Measurements from ENCODE around the gene GPX2.

The GPX2 gene

GRCh38 chr14:64944041-64944440 is 1.5 kb upstream of the GPX2 start:
- Histone ChIP-seq H3K4me1 (peaks cover 31% of the 10 kb centered on the region), H3K9ac (no peak overlapping the region), H3K27ac (no peak overlapping the region; the same call in 1 of the 2 replicates), H3K4me2 (peak overlapping the region; percentile 31; the same call in 1 of the 2 replicates), H3K4me3 (no peak overlapping the region), H4K20me1 (peaks cover 65% of the 10 kb centered on the region), H3K27me3 (no peaks in the 10 kb centered on the region), H3K9me3 (no peaks in the 10 kb centered on the region), H3K36me3 (peaks cover 98% of the 10 kb centered on the region)
- no peak for TF ChIP-seq Cebpa-rat (IDR thresholded peaks at IDR 0.05)

GRCh38 chr14:64943556-64943955 is 1.0 kb upstream of the GPX2 start:
- Histone ChIP-seq H3K27ac (peak overlapping the region; percentile 31; the same call in 1 of the 2 replicates), H4K20me1 (peaks cover 69% of the 10 kb centered on the region), H3K4me1 (peaks cover 31% of the 10 kb centered on the region), H3K4me3 (no peak overlapping the region), H3K4me2 (peak overlapping the region; percentile 31), H3K27me3 (no peaks in the 10 kb centered on the region), H3K9ac (no peak overlapping the region), H3K36me3 (peaks cover 98% of the 10 kb centered on the region), H3K9me3 (no peaks in the 10 kb centered on the region)
- TF ChIP-seq Cebpa-rat (IDR thresholded peaks at IDR 0.05): no peak

- H3K27ac ChIP-seq: no peak overlapping the region
- no peak overlapping the region for H3K4me2 ChIP-seq
- peaks cover 79% of the 10 kb centered on the region for H4K20me1 ChIP-seq
- H3K9me3 ChIP-seq: no peaks in the 10 kb centered on the region
- peaks cover 92% of the 10 kb centered on the region for H3K36me3 ChIP-seq
- no peak for TF ChIP-seq Cebpa-rat (IDR thresholded peaks at IDR 0.05)
- peaks cover 31% of the 10 kb centered on the region for H3K4me1 ChIP-seq
- no peak overlapping the region for H3K9ac ChIP-seq
- no peak overlapping the region for H3K4me3 ChIP-seq
- no peaks in the 10 kb centered on the region for H3K27me3 ChIP-seq
These were observed 2.1 kb downstream of the GPX2 start for GRCh38 chr14:64940336-64940910.

GRCh38 chr14:64939817-64940190 is 2.7 kb downstream of the GPX2 start:
- H4K20me1 ChIP-seq: peaks cover 78% of the 10 kb centered on the region
- H3K27me3 ChIP-seq: no peaks in the 10 kb centered on the region
- H3K4me1 ChIP-seq: peaks cover 32% of the 10 kb centered on the region
- H3K36me3 ChIP-seq: peaks cover 86% of the 10 kb centered on the region
- H3K9ac ChIP-seq: no peak overlapping the region
- TF ChIP-seq Cebpa-rat (IDR thresholded peaks at IDR 0.05): no peak
- no peak overlapping the region for H3K27ac ChIP-seq
- no peak overlapping the region for H3K4me3 ChIP-seq
- no peak overlapping the region for H3K4me2 ChIP-seq
- no peaks in the 10 kb centered on the region for H3K9me3 ChIP-seq

- no peak overlapping the region for H3K9ac ChIP-seq
- no peak overlapping the region for H3K4me2 ChIP-seq
- H3K27ac ChIP-seq: no peak overlapping the region
- H3K27me3 ChIP-seq: no peaks in the 10 kb centered on the region
- peaks cover 73% of the 10 kb centered on the region for H4K20me1 ChIP-seq
- peaks cover 36% of the 10 kb centered on the region for H3K4me1 ChIP-seq
- no peak overlapping the region for H3K4me3 ChIP-seq
- TF ChIP-seq Cebpa-rat (IDR thresholded peaks at IDR 0.05): no peak
- H3K36me3 ChIP-seq: peaks cover 86% of the 10 kb centered on the region
- H3K9me3 ChIP-seq: no peaks in the 10 kb centered on the region
These were observed 3.4 kb downstream of the GPX2 start for GRCh38 chr14:64938972-64939816.

GRCh38 chr14:64937821-64938193 is 4.7 kb downstream of the GPX2 start:
- no peak for TF ChIP-seq Cebpa-rat (IDR thresholded peaks at IDR 0.05)
- H3K9ac ChIP-seq: no peak overlapping the region
- no peak overlapping the region for H3K4me2 ChIP-seq
- peaks cover 26% of the 10 kb centered on the region for H3K4me1 ChIP-seq
- no peak overlapping the region for H3K27ac ChIP-seq
- no peaks in the 10 kb centered on the region for H3K27me3 ChIP-seq
- H3K36me3 ChIP-seq: peaks cover 88% of the 10 kb centered on the region
- no peak overlapping the region for H3K4me3 ChIP-seq
- H4K20me1 ChIP-seq: peaks cover 62% of the 10 kb centered on the region
- no peaks in the 10 kb centered on the region for H3K9me3 ChIP-seq

GRCh38 chr14:64937171-64937820 is 5.2 kb downstream of the GPX2 start:
- Histone ChIP-seq H4K20me1 (peaks cover 62% of the 10 kb centered on the region), H3K27ac (no peak overlapping the region), H3K4me1 (peaks cover 21% of the 10 kb centered on the region), H3K4me3 (no peak overlapping the region), H3K36me3 (peaks cover 88% of the 10 kb centered on the region), H3K4me2 (no peak overlapping the region), H3K9ac (no peak overlapping the region), H3K9me3 (no peaks in the 10 kb centered on the region), H3K27me3 (no peaks in the 10 kb centered on the region)
- TF ChIP-seq Cebpa-rat (IDR thresholded peaks at IDR 0.05): no peak

GRCh38 chr14:64935508-64935907 is 7.0 kb downstream of the GPX2 start:
- Histone ChIP-seq H3K4me2 (no peak overlapping the region), H3K9me3 (no peaks in the 10 kb centered on the region), H3K9ac (no peak overlapping the region), H3K4me3 (no peak overlapping the region), H3K36me3 (peaks cover 88% of the 10 kb centered on the region), H3K4me1 (peaks cover 21% of the 10 kb centered on the region), H3K27me3 (no peaks in the 10 kb centered on the region), H4K20me1 (peaks cover 69% of the 10 kb centered on the region), H3K27ac (no peak overlapping the region)
- no peak for TF ChIP-seq Cebpa-rat (IDR thresholded peaks at IDR 0.05)

- Histone ChIP-seq H3K9ac (no peak overlapping the region), H4K20me1 (peaks cover 58% of the 10 kb centered on the region), H3K4me2 (no peak overlapping the region), H3K36me3 (peaks cover 87% of the 10 kb centered on the region), H3K9me3 (no peaks in the 10 kb centered on the region), H3K4me3 (no peak overlapping the region), H3K27ac (no peak overlapping the region), H3K4me1 (peaks cover 21% of the 10 kb centered on the region), H3K27me3 (no peaks in the 10 kb centered on the region)
- TF ChIP-seq Cebpa-rat (IDR thresholded peaks at IDR 0.05): no peak
These were observed 8.1 kb downstream of the GPX2 start for GRCh38 chr14:64934338-64934929.
